Midbrain (tissue), 1 donor: ENCODE data around the gene SLC12A6.
"Not testable (repeated sequence)": the region's sequence is repeated elsewhere in the genome, so short reads cannot be mapped to it uniquely, and the experiment has no call there.

ENCODE experiments used
- DNase-seq: peaks from one replicate; lab custom pipeline; 2025; lab: John Stamatoyannopoulos, UW

The SLC12A6 gene

GRCh38 chr15:34357653-34358052 is 20.1 kb upstream of the SLC12A6 start:
- DNase-seq: no peak

- DNase-seq: no peak
Observed at GRCh38 chr15:34355241-34355640, 17.7 kb upstream of the SLC12A6 start.

- no peak for DNase-seq
Observed at GRCh38 chr15:34354286-34354685, 16.7 kb upstream of the SLC12A6 start.

GRCh38 chr15:34353627-34354026 is 16.0 kb upstream of the SLC12A6 start:
- no peak for DNase-seq

- DNase-seq: not testable (repeated sequence)
Observed at GRCh38 chr15:34352996-34353395, 15.4 kb upstream of the SLC12A6 start.

GRCh38 chr15:34349769-34350168 is 12.2 kb upstream of the SLC12A6 start:
- no peak for DNase-seq

GRCh38 chr15:34348735-34349300 is 11.2 kb upstream of the SLC12A6 start:
- no peak for DNase-seq

GRCh38 chr15:34347951-34348638 is 10.5 kb upstream of the SLC12A6 start:
- DNase-seq: no peak

GRCh38 chr15:34342737-34343575 is 5.4 kb upstream of the SLC12A6 start, which contains the start of the genes NOP10 and NUTM1:
Gene NOP10 (minus strand): TSS chr15:34343136. CDS start chr15:34343073, 63 bp downstream.
Gene NUTM1 (plus strand): TSS chr15:34343315. CDS start chr15:34343697, 382 bp downstream.
- peak; percentile 94 for DNase-seq

- not testable (repeated sequence) for DNase-seq
Observed at GRCh38 chr15:34342213-34342736, 4.7 kb upstream of the SLC12A6 start.

- no peak for DNase-seq
Observed at GRCh38 chr15:34341381-34342212, 4.0 kb upstream of the SLC12A6 start.

GRCh38 chr15:34339946-34340345 is 2.4 kb upstream of the SLC12A6 start:
- no peak for DNase-seq

- no peak for DNase-seq
Observed at GRCh38 chr15:34338347-34338746, 766 bp upstream of the SLC12A6 start.

- no peak for DNase-seq
Observed at GRCh38 chr15:34336991-34337556, 507 bp downstream of the SLC12A6 start.

GRCh38 chr15:34336231-34336990 is 1.2 kb downstream of the SLC12A6 start:
- DNase-seq: no peak

GRCh38 chr15:34335176-34336032 is 2.2 kb downstream of the SLC12A6 start:
- no peak for DNase-seq

- no peak for DNase-seq
Observed at GRCh38 chr15:34334672-34335071, 2.9 kb downstream of the SLC12A6 start.

- no peak for DNase-seq
Observed at GRCh38 chr15:34332553-34333120, 4.9 kb downstream of the SLC12A6 start.

- DNase-seq: no peak
Observed at GRCh38 chr15:34331809-34332208, 5.8 kb downstream of the SLC12A6 start.
